WERI-Rb-1 (cell line): Measurements from ENCODE around the gene ANO2.

Experiments used
- DNase-seq: peaks from one replicate; pipeline ENCODE4 v3.0.0-alpha.2; 2020
- H3K27ac ChIP-seq: fragments of 250-450 bp; sonication (Bioruptor Pico); 2 replicates; pipeline ENCODE4 v1.5.1; 2020; ENCODE audit warnings: mild to moderate bottlenecking, moderate library complexity
- H3K27me3 ChIP-seq: fragments of 250-450 bp; sonication (Bioruptor Pico); 2 replicates; pipeline ENCODE4 v1.5.1; 2021; ENCODE audit warnings: mild to moderate bottlenecking, low read depth, moderate library complexity; ENCODE audit not compliant: insufficient read depth, severe bottlenecking
- H3K36me3 ChIP-seq: fragments of 250-450 bp; sonication (Bioruptor Pico); 2 replicates; pipeline ENCODE4 v1.5.1; 2020; ENCODE audit warnings: mild to moderate bottlenecking, moderate library complexity
- H3K4me3 ChIP-seq: 2 replicates; pipeline ENCODE4 v1.5.1; 2011; ENCODE audit warnings: low read depth, mild to moderate bottlenecking, control low read depth, low read length
- H3K9me3 ChIP-seq: fragments of 250-450 bp; sonication (Bioruptor Pico); 2 replicates; pipeline ENCODE4 v1.5.1; 2021; ENCODE audit warnings: mild to moderate bottlenecking, moderate library complexity; ENCODE audit not compliant: severe bottlenecking
- TF ChIP-seq, protein P1 (sequence below): IDR thresholded peaks from 2 replicates; pipeline ENCODE4 v1.5.1; 2011; ENCODE audit warnings: low read depth, mild to moderate bottlenecking, control low read depth, inconsistent platforms, low read length

Gene ANO2

DNA sequence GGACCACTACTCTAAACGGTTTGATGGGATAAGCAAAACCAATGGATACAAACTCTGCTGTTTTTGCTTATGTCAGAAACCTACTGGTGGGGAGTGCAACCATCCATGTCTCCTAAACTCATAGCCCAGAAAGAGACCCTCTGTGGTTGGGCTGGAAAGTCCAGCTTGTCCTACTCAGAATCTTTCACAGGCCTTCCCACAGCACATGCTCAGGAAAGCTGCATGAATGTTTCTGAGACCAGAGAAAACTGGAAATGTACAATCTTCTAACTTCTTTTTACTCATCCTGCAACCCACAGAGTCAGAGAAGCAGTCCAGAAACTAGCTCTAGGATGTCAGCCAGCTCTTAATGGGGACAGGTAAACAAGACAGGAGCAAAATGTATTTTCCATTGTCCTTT, 73.3 kb downstream of the ANO2 start:
- no peaks in the 10 kb centered on the region; the same call in 1 of the 2 replicates for H3K36me3 ChIP-seq
- no peak overlapping the region for H3K4me3 ChIP-seq
- TF ChIP-seq, protein P1, sequence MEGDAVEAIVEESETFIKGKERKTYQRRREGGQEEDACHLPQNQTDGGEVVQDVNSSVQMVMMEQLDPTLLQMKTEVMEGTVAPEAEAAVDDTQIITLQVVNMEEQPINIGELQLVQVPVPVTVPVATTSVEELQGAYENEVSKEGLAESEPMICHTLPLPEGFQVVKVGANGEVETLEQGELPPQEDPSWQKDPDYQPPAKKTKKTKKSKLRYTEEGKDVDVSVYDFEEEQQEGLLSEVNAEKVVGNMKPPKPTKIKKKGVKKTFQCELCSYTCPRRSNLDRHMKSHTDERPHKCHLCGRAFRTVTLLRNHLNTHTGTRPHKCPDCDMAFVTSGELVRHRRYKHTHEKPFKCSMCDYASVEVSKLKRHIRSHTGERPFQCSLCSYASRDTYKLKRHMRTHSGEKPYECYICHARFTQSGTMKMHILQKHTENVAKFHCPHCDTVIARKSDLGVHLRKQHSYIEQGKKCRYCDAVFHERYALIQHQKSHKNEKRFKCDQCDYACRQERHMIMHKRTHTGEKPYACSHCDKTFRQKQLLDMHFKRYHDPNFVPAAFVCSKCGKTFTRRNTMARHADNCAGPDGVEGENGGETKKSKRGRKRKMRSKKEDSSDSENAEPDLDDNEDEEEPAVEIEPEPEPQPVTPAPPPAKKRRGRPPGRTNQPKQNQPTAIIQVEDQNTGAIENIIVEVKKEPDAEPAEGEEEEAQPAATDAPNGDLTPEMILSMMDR, result no peak
- no peaks in the 10 kb centered on the region for H3K9me3 ChIP-seq
- no peak for DNase-seq
- no peak overlapping the region for H3K27ac ChIP-seq
- H3K27me3 ChIP-seq, result no peaks in the 10 kb centered on the region

DNA sequence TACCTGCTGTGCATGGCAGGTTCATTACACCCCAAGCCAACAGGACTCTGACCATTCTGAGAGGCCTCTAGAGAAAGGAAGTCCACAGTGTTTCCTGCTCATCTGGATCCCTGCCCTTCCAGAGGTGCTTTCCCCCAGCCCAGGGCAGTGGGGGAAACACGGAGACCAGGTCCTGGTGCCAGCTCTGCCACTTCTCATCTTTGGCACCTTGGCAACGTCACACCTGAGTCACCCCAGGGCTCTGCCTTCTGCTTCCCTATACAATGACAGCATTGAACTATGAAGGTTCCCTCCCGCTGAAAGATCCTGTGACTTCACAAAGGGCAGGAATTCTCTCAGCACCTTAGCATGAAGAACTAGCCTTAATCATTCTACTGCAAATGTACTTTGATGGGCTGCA, 74.9 kb downstream of the ANO2 start:
- Histone ChIP-seq H3K27me3 (no peaks in the 10 kb centered on the region), H3K9me3 (no peaks in the 10 kb centered on the region), H3K36me3 (no peaks in the 10 kb centered on the region), H3K27ac (no peak overlapping the region), H3K4me3 (no peak overlapping the region)
- no peak for DNase-seq
- TF ChIP-seq, protein P1, result no peak

DNA sequence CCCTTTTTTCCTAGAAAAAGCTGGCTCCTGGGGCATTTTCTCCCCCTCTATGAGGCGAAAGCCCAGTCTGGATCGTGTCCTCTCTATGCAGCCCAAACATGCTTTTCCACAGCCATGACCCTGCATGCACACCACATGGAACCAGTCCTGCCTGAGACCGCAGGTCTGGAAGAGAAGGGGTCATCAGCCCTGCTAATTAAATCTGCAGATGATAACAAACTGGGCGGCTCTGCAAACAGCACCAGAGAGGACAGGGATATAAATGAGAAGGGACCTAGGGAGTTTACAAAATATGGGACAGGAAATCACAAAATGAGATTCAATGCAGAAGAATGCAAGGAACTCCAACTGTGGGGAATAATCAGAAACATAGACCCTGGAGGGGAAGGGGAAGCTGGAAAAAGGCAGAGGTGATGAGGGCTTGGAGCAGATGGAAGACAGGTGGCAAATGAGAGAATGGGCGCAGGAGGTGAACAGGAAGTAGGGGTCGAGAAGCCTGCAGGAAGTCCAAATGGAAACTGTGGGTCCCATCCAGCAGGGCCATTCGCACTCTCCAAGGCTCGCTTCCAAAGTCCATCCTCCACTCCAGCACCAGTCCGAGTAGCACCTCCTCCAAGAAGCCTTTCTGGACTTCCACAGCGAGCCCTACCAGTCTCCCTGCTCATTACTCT, 76.3 kb downstream of the ANO2 start:
- TF ChIP-seq, protein P1, result no peak
- H3K36me3 ChIP-seq, result no peaks in the 10 kb centered on the region
- no peak overlapping the region for H3K4me3 ChIP-seq
- no peaks in the 10 kb centered on the region for H3K9me3 ChIP-seq
- DNase-seq, result no peak
- no peaks in the 10 kb centered on the region for H3K27me3 ChIP-seq
- no peak overlapping the region for H3K27ac ChIP-seq

DNA sequence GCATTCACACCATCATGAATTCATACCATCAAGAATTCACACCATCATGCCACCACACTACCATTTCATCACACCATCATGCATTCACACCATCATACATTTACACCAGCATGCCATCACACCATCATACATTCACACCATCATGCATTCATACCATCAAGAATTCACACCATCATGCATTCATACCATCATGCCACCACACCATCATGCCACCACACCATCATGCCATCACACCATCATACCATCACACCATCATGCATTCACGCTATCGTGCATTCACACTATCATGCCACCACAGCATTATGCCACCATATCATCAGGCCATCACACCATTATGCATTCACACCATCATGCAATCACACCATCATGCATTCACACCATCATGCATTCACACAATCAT, 79.7 kb downstream of the ANO2 start:
- no peak overlapping the region for H3K27ac ChIP-seq
- no peaks in the 10 kb centered on the region for H3K9me3 ChIP-seq
- TF ChIP-seq, protein P1, result no peak
- no peaks in the 10 kb centered on the region for H3K36me3 ChIP-seq
- H3K4me3 ChIP-seq, result no peak overlapping the region
- DNase-seq, result no peak
- H3K27me3 ChIP-seq, result no peaks in the 10 kb centered on the region

DNA sequence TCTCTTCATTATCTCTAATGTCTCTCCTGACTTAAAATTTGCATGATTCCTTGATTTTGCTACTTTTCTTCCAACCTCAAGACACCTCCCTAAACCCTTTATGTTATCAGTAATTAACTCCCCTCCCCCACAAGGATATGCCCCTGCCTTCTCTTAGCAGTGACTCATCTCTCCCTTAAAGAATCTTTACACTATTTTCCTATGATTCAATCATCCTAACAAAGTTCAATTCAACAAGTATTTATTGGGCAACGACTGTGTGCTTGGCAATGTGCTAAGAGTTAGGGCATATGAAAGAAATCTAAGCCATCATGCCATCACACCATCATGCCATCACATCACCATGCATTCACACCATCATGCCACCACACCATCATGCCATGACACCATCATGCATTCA, 80.1 kb downstream of the ANO2 start:
- DNase-seq, result no peak

More for the DNA sequence above, 80.1 kb downstream of the ANO2 start:
- Histone ChIP-seq H3K27ac (no peak overlapping the region), H3K36me3 (no peaks in the 10 kb centered on the region), H3K27me3 (no peaks in the 10 kb centered on the region), H3K9me3 (no peaks in the 10 kb centered on the region), H3K4me3 (no peak overlapping the region)
- TF ChIP-seq, protein P1, result no peak
